GM18505 (cell line): Measurements from ENCODE around the gene IKZF5.

Source experiments
- ATAC-seq: cut with Tn5 transposase; IDR thresholded peaks from one replicate; pipeline ENCODE4 v1.9.1; 2021; ENCODE audit not compliant: unreplicated experiment
- POLR2A ChIP-seq: IDR thresholded peaks from 4 replicates; pipeline ENCODE4 v1.6.1; 2011; ENCODE audit warnings: borderline replicate concordance; ENCODE audit not compliant: insufficient read depth, insufficient read length; ENCODE audit errors: extremely low read depth

IKZF5 gene

GRCh38 chr10:123027861-123028260, 19.3 kb upstream of the IKZF5 start:
- TF ChIP-seq POLR2A = no peak

GRCh38 chr10:123026302-123026701, 17.7 kb upstream of the IKZF5 start:
- TF ChIP-seq POLR2A = no peak
- ATAC-seq = no peak

More at GRCh38 chr10:123027861-123028260, 19.3 kb upstream of the IKZF5 start:
- no peak for ATAC-seq

GRCh38 chr10:123024540-123024939, 15.9 kb upstream of the IKZF5 start:
- no peak for TF ChIP-seq POLR2A
- ATAC-seq = no peak

GRCh38 chr10:123021517-123021916, 12.9 kb upstream of the IKZF5 start:
- no peak for TF ChIP-seq POLR2A
- no peak for ATAC-seq

- ATAC-seq = no peak
- TF ChIP-seq POLR2A = no peak
These were observed 11.5 kb upstream of the IKZF5 start for GRCh38 chr10:123019941-123020703.

GRCh38 chr10:123019264-123019663, 10.7 kb upstream of the IKZF5 start:
- TF ChIP-seq POLR2A = no peak
- ATAC-seq = no peak

- TF ChIP-seq POLR2A = no peak
- ATAC-seq = no peak
These were observed 9.9 kb upstream of the IKZF5 start for GRCh38 chr10:123018531-123018930.

GRCh38 chr10:123017421-123018165, 9.0 kb upstream of the IKZF5 start:
- no peak for TF ChIP-seq POLR2A
- ATAC-seq = no peak

- TF ChIP-seq POLR2A = no peak
- no peak for ATAC-seq
These were observed 7.6 kb upstream of the IKZF5 start for GRCh38 chr10:123016228-123016627.

- TF ChIP-seq POLR2A = no peak
- ATAC-seq = no peak
These were observed 6.2 kb upstream of the IKZF5 start for GRCh38 chr10:123014772-123015171.

- TF ChIP-seq POLR2A = no peak
These were observed 5.1 kb upstream of the IKZF5 start for GRCh38 chr10:123013456-123014419.

GRCh38 chr10:123011987-123012386, 3.4 kb upstream of the IKZF5 start:
- TF ChIP-seq POLR2A = no peak

More at GRCh38 chr10:123013456-123014419, 5.1 kb upstream of the IKZF5 start:
- no peak for ATAC-seq

More at GRCh38 chr10:123011987-123012386, 3.4 kb upstream of the IKZF5 start:
- no peak for ATAC-seq
